Suprapubic skin (tissue), 4 donors: ENCODE results near the gene TRIM37.

Source experiments
- CTCF ChIP-seq, 2 donors: fragments of 200-600 bp in 1 of 2; fragments of 450-650 bp in 1 of 2; sonication (generic) in 1 of 2; IDR thresholded peaks; one replicate each; pipeline ENCODE4 v1.5.1; 2016 to 2019; ENCODE audit warnings: antibody characterized with exemption in 2 of 2, mild to moderate bottlenecking in 1 of 2, moderate library complexity in 1 of 2
- POLR2A ChIP-seq, 2 donors: fragments of 450-650 bp; IDR thresholded peaks; one replicate each; pipeline ENCODE4 v1.6.1; 2017; ENCODE audit warnings: antibody characterized with exemption in 2 of 2, mild to moderate bottlenecking in 2 of 2, moderate library complexity in 2 of 2
- POLR2AphosphoS5 ChIP-seq, 3 donors: sonication (generic); formaldehyde crosslinking; IDR thresholded peaks; one replicate each; pipeline ENCODE4 v1.6.1; 2017; ENCODE audit warnings: antibody characterized with exemption in 3 of 3

- TF ChIP-seq CTCF (IDR thresholded peaks at IDR 0.05) (no peak), POLR2A (IDR thresholded peaks at IDR 0.05) (no peak), POLR2AphosphoS5 (IDR thresholded peaks at IDR 0.05) (peak in 1 of 3 donors; percentile 2)
Measured at GRCh38 chr17:59155439-59156177, 48.9 kb upstream of the TRIM37 start, which contains the start of gene PRR11.
